Hematopoietic multipotent progenitor cell treated with erythropoietin and hydrocortisone succinate and interleukin-3 and kit ligand, for 15 days (in vitro differentiated cells): ENCODE data around the gene POLR2E.

Experiments
- DNase-seq: peaks from one replicate; pipeline ENCODE4 v3.0.0-alpha.2; 2015; ENCODE audit warnings: low spot score

POLR2E gene

GRCh38 chr19:1064661-1065605 is 30.2 kb downstream of the POLR2E start:
- DNase-seq: peak; percentile 54

- no peak for DNase-seq
These were observed 31.1 kb downstream of the POLR2E start for GRCh38 chr19:1063909-1064660.

DNA sequence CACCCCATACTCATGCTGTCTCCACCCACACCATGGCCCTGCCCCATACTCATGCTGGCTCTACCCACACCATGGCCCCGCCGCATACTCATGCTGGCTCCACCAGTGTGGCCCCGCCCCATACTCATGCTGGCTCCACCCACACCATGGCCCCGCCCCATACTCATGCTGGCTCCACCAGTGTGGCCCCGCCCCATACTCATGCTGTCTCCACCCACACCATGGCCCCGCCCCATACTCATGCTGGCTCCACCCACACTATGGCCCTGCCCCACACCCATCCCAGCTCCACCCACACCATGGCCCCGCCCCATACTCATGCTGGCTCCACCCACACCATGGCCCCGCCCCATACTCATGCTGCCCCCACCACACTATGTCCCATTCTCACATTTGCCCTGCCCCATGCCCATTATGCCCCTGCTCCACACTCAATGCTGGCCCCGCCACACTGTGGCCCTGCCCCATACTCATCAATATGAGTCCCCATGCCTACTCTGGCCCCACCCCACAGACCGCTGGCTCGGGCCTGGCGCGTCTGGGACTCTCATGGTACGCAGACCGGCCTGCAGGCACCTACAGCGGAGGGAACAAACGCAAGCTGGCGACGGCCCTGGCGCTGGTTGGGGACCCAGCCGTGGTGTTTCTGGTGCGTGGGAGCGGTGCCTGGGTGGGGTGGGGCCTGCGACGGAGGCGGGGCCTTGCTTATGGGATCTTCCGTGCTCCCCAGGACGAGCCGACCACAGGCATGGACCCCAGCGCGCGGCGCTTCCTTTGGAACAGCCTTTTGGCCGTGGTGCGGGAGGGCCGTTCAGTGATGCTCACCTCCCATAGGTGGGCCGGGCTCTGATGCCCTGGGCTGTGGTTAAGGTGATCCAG is 31.9 kb downstream of the POLR2E start:
- DNase-seq: peak; percentile 63

- DNase-seq: no peak
These were observed 32.7 kb downstream of the POLR2E start for GRCh38 chr19:1062387-1063029.

DNA sequence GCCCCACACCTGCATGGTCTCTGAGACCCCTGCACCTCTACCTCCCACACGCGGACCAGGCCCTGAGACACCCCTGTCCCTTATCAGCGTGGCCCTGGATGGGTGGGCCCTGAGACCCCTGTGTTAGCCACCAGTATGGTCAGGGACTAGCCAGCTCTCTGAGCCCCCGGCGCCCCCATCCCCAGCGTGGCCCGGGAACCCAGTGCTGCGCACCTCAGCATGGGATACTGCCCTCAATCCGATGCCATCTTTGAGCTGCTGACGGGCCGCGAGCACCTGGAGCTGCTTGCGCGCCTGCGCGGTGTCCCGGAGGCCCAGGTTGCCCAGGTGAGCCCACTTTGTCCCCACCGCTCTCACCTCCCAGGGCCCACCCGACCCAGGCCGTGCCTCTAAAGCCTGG is 33.2 kb downstream of the POLR2E start:
- no peak for DNase-seq

- no peak for DNase-seq
These were observed 34.5 kb downstream of the POLR2E start for GRCh38 chr19:1060689-1061088.

- DNase-seq: no peak
These were observed 37.1 kb downstream of the POLR2E start for GRCh38 chr19:1058112-1058511.

GRCh38 chr19:1057176-1057855 is 37.9 kb downstream of the POLR2E start:
- DNase-seq: peak; percentile 36

GRCh38 chr19:1055886-1056620 is 39.1 kb downstream of the POLR2E start:
- DNase-seq: no peak

DNA sequence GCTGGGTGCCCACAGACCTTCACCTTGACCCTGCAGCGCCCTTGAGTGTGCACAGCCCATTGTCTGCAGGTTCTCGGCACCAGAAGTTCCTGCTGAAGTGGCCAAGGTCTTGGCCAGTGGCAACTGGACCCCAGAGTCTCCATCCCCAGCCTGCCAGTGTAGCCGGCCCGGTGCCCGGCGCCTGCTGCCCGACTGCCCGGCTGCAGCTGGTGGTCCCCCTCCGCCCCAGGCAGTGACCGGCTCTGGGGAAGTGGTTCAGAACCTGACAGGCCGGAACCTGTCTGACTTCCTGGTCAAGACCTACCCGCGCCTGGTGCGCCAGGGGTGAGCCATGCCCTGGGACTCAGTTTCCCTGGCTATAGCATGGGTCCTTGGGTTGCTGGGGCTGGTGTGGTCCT is 40.1 kb downstream of the POLR2E start:
- DNase-seq: no peak

GRCh38 chr19:1054102-1055027 is 40.8 kb downstream of the POLR2E start:
- no peak for DNase-seq

DNA sequence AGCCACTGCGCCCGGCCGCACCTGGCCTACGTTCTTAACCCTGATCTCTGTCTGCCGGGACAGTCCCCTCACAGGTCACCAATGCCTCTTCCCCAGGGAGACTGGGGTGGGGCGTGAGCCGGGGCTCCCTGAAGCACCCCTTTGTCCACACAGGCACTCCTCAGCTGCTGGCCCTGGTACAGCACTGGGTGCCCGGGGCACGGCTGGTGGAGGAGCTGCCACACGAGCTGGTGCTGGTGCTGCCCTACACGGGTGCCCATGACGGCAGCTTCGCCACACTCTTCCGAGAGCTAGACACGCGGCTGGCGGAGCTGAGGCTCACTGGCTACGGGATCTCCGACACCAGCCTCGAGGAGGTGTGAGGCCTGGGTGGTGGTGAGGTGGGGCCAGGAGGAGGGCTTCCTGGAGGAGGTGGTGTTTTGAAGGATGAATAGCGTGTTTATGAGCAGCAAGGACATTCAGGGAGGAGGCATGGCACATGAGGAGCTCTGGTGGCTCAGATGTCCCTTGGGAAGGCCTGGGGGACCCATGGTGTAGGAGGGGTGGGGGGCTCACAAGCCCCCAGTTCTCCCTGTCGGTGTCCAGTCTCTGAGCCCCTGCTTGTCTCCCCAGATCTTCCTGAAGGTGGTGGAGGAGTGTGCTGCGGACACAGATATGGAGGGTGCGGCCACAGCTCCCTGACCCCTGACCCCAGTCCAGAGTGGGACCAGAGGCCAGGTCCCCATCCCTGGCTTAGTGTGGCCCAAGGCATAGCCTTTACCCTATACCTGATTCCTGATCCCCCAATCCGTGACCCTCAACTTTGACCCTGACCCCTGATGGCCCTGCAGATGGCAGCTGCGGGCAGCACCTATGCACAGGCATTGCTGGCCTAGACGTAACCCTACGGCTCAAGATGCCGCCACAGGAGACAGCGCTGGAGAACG is 41.7 kb downstream of the POLR2E start:
- no peak for DNase-seq

DNA sequence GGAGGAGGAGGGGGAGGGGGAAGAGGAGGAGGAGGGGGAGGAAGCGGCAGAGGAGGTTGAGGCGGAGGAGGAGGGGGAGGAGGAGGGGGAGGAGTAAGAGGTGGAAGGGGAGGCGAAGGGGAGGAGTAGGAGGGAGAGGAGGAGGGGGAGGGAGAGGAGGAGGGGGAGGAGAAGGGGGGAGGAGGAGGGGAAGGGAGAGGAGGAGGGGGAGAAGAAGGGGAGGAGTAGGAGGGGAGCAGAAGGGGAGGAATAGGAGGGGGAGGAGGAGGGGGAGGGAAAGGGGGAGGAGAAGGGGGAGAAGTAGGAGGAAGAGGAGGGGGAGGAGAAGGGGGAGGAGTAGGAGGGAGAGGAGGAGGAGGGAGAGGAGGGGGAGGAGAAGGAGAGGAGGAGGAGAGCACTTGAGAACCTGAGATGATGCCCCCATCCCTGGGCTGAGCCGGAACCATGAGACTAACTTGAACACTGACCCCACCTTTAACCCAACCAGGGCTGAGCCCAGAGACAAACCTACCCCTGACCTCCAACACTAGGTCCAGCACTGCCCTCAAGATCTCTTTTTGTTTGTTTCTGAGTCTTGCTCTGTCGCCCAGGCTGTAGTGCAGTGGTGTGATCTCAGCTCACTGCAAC is 42.7 kb downstream of the POLR2E start:
- DNase-seq: no peak

DNA sequence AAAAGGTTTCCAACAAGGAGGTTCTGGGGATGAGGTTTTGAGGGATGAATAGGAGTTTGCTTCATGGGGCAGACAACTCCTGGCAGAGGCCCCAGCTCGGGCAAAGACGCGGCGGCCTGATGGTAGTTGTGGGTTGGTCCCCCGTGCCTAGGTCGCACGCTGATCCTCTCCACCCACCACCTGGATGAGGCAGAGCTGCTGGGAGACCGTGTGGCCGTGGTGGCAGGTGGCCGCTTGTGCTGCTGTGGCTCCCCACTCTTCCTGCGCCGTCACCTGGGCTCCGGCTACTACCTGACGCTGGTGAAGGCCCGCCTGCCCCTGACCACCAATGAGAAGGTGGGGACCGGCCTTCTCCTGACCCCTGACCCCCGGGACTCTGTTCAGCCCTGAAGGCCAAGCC is 43.4 kb downstream of the POLR2E start:
- DNase-seq: no peak

- DNase-seq: no peak
These were observed 44.0 kb downstream of the POLR2E start for GRCh38 chr19:1050989-1051788.

- no peak for DNase-seq
These were observed 45.4 kb downstream of the POLR2E start for GRCh38 chr19:1049800-1050199.

DNA sequence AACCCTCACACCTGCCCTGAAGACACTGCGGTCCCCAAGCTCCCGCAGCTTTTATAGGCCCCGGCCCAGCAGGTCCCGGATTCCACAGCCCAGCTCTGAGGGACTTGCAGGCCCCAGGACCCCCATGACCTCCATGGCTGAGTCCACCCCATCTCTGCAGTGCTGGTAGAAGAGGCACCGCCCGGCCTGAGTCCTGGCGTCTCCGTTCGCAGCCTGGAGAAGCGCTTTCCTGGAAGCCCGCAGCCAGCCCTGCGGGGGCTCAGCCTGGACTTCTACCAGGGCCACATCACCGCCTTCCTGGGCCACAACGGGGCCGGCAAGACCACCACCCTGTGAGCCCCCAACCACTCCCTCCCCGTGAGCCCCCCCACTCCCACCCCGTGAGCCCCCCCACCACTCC is 46.1 kb downstream of the POLR2E start:
- no peak for DNase-seq
